GM23248 (cell line): ENCODE data around the gene RAE1.

Experiments used
- EZH2 ChIP-seq: fragments of 200-600 bp; sonication (generic); IDR thresholded peaks from 2 replicates; pipeline ENCODE4 v1.6.1; 2018; ENCODE audit warnings: antibody characterized with exemption, mild to moderate bottlenecking; ENCODE audit not compliant: insufficient read depth, poor library complexity, severe bottlenecking
- EZH2phosphoT487 ChIP-seq: fragments of 200-600 bp; sonication (generic); IDR thresholded peaks from 2 replicates; pipeline ENCODE4 v1.6.1; 2018; ENCODE audit warnings: antibody characterized with exemption, moderate library complexity, mild to moderate bottlenecking, low read depth; ENCODE audit not compliant: insufficient read depth

DNA sequence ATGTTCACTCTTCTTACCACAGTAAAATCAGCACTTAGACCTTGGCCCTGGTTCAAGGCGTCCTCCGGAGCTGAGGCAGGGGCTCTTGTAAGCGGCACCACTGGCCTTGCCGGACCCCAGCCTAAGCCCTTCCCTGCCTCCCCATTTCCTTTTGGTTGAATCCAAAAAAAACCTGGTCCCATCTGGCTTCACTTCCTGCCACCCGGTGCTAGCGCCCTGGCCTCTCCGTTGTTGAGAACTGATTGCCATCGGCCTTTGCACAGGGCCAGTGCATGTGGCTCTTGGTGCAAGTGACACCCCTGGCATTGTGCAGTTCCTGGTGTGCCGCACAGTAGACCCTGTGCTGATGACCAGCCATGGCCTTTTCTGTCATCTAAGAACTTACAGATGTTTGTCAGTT, 21.1 kb downstream of the RAE1 start:
- TF ChIP-seq EZH2phosphoT487 (no peak), EZH2 (no peak)
